ENCODE measurements around the gene SPATS2L.

The SPATS2L gene

DNA sequence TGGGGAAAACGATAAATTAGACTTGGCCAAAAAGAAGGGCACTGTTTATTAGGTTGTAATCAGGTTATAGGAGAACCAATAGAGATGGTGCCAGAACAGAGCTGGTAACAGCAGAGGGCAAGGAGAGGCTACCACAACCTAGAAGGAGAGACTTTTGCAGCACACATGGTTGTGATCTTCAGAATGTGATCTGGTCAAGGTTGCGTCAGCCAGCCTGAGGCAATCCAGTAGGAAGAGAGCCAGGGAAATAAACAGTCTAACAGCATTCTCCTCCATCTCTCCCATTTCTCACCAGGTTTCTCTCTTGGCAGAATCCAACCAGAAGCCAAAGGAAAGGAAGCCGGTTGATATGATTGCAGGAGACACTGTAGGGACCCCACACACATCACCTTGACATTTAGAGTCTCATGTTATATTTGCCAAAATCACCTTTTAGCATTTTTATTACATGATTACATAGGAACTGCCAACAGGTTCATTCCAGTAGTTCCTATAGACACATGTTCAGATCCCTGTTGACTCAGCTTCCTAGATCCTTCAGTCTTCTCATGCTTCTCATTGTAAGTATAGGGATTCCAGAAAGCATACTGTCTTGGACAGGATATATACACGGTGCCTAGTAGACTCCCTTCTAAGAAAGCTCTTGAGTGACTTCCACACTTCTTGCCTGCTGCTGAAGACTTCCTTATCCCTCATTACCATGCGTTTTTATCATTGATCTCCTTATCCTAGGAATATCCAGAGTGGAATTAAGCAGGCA, 17.6 kb upstream of the SPATS2L start:
- no peak for DNase-seq

DNA sequence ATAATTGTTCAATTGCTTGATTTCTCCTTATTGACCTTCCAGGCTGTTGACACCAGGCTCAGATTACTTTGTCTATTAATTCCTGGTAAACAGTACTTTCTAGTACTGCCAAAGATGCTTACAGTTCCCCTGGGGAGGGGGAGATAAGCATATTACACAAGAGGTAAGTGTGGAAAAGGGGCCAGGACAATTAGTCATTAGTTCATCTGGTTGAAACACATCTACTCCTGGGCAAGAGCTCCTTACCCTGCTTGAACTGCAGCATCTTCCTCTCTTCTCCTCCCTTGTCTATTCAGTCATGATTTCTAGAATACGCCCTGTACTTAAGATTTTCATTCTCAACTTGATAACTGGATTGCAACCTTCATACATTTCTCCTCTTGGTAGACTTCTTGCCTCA, 10.4 kb upstream of the SPATS2L start:
- no peak for DNase-seq

DNA sequence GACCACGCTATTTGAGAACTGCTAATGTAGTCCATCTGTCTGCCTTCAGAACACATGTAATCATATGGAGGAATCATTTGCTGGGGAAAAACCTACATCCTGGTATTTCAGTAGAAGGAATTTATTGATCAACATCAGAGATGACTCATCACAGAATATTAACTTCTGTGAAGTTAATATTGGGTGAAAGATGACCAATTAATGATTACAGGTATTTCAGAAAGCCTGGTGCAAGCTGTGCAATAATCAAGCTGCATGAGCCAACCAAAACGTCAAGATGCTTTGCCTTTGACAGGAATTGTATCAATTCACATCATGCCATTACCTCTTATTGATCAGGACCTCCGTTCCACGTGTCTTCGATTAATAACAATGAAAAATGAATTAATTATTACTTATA, 9.4 kb upstream of the SPATS2L start:
- no peak for DNase-seq

DNA sequence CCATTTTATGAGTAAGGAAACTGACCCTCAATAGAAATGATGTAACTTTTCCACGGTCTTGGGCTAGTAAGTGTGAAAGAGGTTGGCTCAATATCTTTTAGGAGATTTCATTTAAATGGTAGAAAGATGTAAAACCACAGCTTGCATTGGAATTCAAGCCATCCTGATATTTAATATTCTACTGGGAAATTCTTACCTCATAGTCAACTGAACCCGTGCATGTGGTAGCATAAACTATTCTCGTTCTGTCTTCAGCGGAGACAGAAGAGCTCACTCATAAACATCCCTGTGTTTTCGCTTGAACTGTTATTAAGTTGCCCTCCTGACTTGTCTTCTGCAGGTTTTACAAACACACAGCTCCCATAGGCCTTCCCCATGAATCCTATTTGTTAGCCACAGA, 8.5 kb upstream of the SPATS2L start:
- DNase-seq, result no peak

DNA sequence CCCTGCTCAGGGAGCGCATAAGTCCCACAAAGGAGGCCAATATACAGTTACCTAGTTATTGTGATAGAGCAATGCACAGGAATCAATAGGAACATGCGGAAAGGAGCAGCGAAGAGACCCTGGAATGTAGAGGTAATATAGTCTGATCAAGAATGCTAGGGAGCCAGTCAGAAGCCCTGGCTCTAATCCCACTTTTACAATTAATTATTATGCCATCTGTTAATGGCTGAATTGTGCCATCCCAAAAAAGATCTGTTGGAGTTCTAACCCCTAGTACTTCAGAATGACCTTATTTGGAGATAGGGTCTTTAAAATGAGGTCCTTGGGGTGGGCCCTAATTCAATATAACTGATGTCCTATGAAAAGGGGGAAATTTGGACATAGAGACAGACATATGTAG, 7.7 kb upstream of the SPATS2L start:
- DNase-seq, result no peak

DNA sequence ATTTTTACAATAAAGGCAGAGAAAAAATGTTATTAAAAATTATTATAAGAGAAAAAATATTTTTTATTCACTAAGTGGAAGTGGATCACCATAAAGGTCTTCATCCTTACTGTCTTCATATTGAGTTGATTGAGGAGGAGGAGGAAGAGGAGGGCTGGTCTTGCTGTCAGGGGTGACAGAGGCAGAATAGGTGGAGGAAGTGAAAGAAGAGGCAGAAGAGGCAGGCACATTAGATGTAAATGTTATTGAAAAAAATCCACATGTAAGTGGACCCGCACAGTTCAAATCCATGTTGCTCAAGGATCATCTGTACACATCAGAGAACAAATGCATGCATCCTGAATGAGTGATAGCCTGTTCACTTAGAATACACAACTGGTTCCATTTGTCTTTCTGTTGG, 6.4 kb upstream of the SPATS2L start:
- DNase-seq, result no peak

DNA sequence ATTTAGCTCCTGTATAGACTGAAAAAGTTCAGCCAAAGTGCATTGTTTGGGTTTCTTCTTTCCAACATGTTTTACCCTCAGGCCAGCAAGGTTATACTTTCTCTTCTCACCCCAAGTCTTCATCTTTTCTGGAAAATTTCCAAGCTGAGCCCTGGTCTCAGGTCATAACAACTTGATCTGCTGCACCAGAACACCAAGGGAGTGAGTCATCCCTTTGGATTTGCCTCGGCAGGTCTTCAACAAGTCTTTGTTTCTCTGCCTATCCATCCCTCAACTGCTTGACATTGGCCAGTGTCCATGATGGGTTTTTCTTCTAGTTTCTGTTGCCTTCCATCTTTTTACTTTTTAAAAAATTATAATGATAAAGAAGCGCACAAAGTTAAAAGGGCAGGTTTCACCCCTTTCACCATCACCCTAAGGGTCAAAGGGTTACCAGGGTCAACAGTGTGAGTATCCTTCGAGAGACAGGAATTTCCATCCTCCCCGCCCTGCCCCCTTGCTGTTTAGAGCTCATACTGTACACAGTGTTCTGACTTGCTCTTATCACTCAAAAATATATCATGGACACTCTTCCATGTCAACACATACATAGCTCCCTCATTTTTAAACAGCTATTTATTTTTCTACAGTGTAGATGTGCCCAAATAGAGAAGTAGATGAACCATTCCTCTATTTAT, 5.7 kb upstream of the SPATS2L start:
- no peak for DNase-seq

DNA sequence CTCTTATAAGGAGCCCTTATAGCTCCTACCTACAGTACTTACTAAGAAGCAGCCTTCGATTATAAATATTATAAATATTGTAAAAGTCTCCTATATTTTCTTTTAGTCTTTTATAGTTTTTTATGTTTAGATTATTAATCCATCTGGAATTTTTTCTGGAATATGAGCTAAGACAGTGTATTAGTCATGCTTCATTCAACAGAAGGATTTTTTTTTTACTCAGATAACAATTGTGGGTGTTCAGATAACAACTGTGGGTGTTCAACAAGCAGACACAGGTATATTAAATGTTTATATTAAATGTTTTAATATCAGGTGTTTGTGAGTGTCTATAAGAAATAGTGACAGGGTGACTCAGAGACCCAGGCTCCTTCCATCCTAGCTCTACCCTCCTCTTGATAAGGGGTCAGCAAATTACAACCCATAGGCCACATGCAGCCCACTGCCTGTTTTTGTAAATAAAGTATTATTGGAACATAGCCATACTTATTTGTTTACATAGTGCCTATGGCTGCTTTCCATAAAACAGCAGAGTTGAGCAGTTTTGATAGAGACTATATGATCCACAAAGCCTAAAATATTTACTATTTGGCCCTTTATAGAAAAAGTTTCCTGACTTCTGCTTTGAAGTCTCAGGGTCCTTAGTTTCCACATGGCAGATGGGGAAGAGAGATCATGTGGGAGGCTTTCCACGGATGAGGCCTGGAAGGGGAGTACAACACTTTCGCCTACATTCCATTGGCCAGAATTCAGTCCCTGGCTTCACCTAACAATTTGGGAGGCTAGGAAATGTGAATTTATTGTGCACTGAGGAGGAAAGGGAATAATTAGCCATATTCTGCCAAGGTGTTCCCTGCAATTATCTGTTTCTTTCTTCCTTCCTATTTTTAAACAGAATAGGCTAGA, 4.3 kb upstream of the SPATS2L start:
- DNase-seq, result no peak

DNA sequence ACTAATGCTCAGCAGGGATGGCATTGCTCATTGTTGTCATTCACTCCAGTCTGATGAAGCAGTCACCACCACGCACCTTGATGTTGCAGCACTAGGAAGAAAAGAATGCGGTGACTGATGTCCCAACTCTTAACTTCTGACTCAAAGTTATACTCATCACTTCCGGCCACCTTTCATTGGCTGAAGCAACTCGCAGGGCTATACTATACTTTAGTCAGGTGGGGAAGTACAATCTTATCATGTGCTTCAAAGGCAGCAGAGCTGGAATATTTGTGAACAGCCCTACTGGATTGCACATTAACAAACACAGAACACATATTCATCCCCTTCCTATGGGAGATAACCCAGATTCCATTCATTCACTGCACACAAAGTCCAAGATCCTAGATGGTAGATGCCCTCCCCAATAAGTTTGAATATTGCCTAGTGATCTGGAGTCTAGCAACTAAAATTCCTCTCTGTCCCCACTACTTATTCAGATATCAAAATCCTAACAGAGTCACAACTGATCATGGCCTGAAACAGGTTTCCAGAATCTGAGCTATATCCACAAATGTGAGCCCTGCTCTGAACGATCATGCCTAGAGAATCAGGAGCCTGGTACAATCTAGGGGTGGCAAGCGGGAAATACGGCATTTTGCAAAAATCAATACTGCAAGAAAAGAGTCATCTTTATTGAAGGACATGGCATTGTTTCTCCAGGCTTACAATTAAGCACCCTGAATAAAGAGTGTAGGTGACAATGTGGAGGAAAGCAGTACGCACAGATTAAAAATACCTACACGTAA, 3.4 kb upstream of the SPATS2L start:
- no peak for DNase-seq

DNA sequence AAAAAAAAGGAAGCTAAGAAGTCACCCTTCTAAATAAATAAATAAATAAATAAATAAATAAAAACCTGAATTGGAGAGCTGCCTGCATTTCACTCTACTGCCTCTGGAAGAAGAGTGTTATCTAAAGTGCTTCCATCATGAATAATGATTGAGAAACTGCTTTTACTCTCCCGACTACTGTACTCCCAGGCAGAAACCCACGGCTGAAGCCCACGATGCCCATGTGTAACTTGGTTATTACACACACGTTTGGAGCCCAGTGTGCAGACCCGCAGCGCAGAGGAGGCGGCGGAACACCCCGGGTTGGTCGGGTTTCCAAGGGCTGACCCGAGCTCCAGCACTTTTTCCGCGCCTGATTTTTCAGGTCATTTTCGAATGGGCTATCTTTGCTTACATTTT, 697 bp upstream of the SPATS2L start:
- DNase-seq, result peak; percentile 78

DNA sequence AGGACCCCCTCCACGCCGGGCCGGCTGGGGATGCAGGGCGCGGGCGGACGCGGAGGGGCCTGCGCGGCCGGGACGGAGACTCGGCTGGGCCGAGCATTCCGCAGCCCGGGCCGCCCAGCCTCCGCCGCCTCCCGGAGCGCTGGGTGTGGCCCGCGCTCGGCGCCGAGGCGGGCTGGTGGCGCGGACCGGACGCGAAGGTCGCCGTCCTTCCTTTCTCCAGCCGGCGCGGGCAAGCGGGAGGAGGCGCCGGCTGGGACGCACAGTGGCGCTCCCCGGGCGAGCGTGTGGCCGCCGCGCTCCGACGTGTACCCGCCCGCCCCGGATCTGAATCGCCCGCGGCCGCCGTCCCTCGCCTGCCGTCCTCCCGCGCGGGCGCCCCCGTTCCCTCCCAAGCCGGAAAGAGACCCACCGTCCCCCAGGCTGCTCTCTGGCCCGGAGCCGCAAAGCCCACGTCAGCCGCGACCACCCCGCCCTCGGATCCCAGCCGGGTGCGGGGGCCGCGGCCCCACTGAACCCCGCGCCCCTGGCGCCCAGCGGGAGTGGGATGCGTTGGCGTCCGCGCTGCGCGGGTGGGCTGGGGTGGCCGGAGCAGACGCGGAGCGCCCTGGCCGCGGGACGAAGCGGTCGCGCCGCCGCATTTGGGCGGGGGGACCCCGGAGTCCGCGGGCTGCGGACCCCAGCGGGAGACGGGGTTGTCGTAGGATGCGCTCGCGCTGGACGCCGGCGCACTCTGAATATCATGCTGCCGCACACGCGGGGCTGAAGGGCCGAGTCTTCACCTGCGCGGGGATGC, 634 bp downstream of the SPATS2L start:
- peak; percentile 87 for DNase-seq

DNA sequence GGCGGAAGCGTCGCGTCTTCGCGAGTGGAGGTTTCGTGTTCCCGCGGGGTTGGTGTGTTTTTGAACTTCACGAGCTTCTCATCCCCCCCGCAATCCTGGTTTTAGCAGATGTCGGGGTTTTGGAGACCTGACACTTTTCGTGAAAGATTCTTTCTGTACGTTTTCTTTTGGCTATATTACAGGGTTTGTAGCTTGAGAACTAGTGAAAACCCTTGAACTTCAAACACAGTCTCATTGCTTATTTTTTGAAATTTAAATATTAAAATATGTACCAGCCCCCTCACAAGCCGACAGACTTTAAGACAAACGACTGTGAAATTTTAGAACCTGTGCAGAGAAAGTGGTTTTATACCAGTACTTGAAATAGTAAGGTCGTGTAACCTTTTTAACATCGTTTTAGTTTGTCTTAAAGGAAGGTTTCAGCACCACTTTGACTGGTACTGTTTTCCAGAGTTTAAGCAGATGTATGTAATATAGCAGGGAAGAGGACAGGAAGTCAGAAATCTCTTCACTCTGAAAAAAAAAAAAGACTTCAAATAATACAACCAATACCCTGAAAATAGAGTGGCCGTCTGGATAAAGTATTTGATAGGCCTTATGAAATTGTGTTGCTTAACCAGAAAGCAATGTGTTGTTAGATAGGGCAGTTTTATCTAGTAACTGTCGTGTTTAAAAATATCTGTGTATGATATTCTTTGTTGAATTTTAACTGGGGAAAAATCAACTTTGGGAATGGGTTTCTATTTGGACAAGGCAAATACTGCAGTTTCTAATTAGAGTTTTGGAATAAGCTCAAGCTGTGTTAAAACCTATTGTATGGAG, 1.4 kb downstream of the SPATS2L start:
- no peak for DNase-seq

DNA sequence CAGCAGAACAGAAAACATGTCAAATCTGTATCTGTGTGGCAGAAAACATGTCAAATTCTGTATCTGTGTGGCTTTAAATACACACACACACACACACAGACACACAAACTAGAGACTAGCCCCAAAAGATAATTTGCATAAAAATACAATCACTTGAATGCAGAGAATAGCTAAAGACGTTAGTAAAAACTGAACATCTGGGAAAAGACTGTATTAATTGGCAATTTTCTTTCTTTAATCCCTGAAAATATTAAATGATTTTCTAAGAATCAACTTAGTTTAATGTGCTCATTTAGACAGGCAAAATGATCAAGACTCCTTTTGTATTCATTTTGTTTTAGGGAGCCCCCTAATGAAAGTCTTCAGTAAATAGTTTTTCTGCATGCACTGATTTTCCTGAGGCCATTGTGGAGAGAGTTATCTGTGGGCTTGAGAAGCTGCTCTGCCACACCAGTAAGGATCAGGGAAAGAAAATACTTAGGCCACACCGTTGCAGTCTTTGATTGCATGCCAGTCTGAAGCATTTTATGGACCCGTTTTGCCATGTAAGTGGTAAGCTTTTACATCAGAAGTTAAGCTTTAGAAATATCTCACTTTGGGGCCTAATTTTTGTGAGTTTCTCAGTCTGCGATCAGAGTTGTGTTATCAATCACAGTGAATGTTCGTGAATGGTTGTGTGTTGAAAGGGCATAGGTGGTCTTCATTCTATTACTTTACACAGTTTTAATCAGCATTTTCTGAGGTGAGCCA, 2.2 kb downstream of the SPATS2L start:
- no peak for DNase-seq

DNA sequence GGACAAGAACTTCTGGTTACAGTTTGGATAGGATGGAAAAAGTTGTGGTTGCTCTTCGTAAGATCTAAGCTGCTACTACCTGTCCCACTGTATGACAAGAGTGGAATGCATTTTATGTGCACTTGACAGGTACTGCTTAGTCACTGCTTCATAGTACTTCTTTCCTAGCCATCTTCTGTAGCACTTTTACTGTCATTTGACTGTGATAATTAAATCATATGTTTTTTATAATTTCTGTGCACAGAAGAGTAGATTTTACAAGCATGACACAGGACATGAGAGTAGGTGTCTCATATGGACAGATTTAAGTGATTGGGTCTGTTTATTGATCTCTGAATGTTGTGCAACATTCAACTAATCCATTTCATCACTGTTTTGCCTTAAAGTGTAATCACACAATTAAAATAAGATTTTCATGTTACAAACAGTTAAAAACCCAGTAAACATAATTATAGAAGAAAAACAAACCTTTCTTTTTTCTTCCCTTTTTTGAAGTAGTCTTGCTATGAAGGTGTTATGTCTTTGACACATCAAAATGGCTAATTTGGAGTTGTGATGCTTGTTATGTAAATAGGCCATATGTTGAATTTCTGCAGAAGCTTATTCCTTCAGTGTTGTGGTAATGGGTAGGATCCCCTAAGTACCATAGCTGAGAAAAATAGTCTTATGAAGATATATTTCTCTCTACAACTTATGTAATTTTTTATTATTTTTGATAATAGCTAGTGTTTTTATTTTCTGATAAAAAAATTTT, 3.0 kb downstream of the SPATS2L start:
- DNase-seq, result no peak

DNA sequence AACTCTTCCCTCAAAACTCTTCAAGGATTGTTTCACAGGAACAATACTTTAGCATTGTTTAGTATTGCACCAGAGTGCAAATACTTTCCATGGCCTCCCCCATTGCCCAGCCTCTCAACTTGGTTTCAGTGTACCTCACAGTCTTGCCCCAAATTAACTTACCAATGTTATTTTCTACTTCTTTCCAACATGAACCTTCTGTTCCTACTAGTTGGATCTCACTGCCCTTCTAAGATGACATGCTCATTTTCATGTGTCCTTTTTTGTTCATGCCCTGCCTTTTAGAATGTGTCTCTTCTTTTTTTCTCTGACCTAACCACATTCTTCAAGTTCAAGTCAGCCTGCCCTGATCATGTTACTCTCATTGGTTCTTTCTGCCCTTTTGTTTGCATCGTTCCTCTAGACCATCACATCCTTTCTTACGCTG, 4.1 kb downstream of the SPATS2L start:
- DNase-seq, result no peak

DNA sequence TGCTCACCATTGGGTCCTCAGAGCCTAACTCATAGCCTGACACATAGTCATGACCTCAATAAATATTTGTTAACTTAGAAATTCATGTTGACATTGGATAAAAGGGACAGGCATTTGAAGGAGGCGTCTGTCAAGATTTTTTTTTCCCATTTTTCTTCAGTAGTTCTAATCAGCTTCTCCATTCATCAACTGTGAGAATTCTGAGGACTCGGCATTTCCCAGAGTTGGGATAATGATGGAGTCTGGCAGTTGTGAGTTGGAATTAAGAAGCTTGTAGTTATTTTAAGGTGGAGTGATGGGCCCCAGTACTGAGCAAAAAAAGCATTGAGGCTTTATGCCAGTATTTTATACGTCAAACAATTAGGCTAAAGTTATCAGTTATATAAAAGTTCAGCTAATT, 4.6 kb downstream of the SPATS2L start:
- no peak for DNase-seq

DNA sequence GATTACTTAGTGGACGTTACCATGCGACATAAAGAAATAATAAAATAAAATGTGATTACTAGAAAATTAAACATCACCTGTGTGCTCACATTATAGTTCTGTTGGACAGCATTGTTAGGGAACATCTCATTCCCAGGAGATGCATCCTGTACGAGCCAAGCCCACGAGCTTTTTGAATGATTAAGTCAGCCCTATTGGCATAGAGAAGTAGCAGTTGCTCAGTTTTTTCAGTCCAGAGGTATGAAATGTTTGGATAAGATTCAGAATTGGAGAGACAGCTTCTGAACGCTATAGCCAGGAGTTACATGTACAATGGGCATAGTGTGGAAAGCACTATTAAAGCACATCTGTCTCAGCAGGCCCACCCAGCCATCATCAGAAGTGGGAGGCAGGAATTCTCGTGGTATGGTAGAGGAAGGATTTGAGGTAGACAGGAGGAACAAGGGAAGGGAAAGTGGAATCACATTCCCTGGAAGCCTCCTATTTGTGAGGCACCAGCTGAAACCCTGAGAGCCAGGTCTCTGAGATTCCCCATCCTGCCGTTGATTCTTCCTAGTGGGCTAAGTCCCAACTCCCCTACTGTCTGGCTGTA, 8.6 kb downstream of the SPATS2L start:
- DNase-seq, result no peak

DNA sequence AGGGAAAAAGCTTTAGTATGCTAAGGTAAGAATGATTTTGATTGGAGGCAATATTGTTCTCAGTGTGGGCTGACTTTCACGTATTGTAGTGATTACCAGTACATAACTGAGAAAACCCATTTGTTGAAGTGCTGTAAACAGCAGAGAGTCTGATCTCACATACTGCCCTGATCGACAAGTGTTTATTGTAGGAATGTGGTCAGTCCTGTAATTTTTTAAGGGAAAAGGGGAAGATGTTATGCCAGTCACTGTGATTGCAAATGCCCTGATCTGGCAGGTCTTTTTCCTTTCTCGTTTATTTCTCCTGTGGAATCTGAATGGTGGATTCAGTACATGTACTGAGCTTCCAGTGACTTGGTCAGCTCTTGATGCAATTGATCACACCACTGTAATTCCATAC, 11.5 kb downstream of the SPATS2L start:
- no peak for DNase-seq
